Pancreas (tissue), 10 donors: ENCODE data around the gene UBR4. TPM values are rescaled to one million over a fixed set of nuclear protein-coding genes. Genes with fewer than 3 reads are reported as not detected.
"Not testable (repeated sequence)": the region's sequence is repeated elsewhere in the genome, so short reads cannot be mapped to it uniquely, and the experiment has no call there.

Source experiments
- ATAC-seq, 4 donors: fragments of 200-7000 bp; cut with Tn5 transposase; one replicate each; pipeline versions ENCODE4 v1.8.0 to v1.9.1; 2020; ENCODE audit warnings: mild to moderate bottlenecking in 4 of 4, moderate library complexity in 4 of 4
- DNase-seq, 6 donors: peaks; one replicate each; pipeline ENCODE4 v3.0.0-alpha.2; 2020
- FAIRE-seq: peaks from 2 replicates; lab custom pipeline; 2012; peaks lifted over from hg19 to GRCh38; lab: Jason Lieb, UNC
- H3K27ac ChIP-seq, 4 donors: fragments of 200-600 bp; sonication (generic); 1 replicate in 3 of 4; 2 replicates in 1 of 4; pipeline versions ENCODE4 v1.5.0 to v1.8.0; 2020
- H3K27me3 ChIP-seq, 4 donors: fragments of 200-600 bp; one replicate each; pipeline ENCODE4 v1.8.0; 2021
- H3K36me3 ChIP-seq, 3 donors: fragments of 200-600 bp; sonication (generic) in 1 of 3; one replicate each; pipeline versions ENCODE4 v1.5.0 to v1.8.0; 2020 to 2021
- H3K4me1 ChIP-seq, 3 donors: fragments of 200-600 bp; one replicate each; pipeline ENCODE4 v1.8.0; 2021
- H3K4me3 ChIP-seq, 4 donors: fragments of 200-600 bp; sonication (generic) in 2 of 4; one replicate each; pipeline versions ENCODE4 v1.5.0 to v1.8.0; 2020 to 2021
- H3K9me3 ChIP-seq, 4 donors: fragments of 200-600 bp; one replicate each; pipeline ENCODE4 v1.8.0; 2021
- CTCF ChIP-seq, 4 donors: fragments of 200-600 bp; sonication (generic) in 3 of 4; IDR thresholded peaks; one replicate each; pipeline versions ENCODE4 v1.5.0 to v1.8.0; 2021; ENCODE audit warnings: antibody characterized with exemption in 4 of 4
- WGBS, 2 donors: extraction: QIAGEN DNeasy Blood & Tissue Kit; methylation state at CpG; one replicate each; pipeline ENCODE4 v1.1.7; 2013; 5-methylcytosine and 5-hydroxymethylcytosine counted together
- intact Hi-C, 3 donors: fragments of 100-400 bp; cut with DNase I; formaldehyde crosslinking; loops; one replicate each; pipeline versions ENCODE4 v1.11.1 to v1.14.2; 2022
- polyA plus RNA-seq, 2 donors: library from polyadenylated mRNA; stranded (reverse); fragments of 200-250 nt; gene quantifications; one replicate each; pipeline ENCODE4 v1.2.3, GENCODE V29; 2013
- total RNA-seq, 6 donors: library from RNA; stranded (reverse); fragmentation: NEBNext Ultra II Directional in 4 of 6; extraction: Animal tissue kit (Norgen Biotek cat#: 25700) in 4 of 6; gene quantifications; one replicate each; pipeline versions ENCODE4 v1.2.1 to v1.2.4, GENCODE V29; 2021 to 2023
- donor health status: healthy with polysubstance abuse.
- donor health status: DM: no; HTN: no; CAD: no; lungs with moderate emphysema.
- donor health status: DM: no; HTN: no; CAD: no.
- donor health status: control.
- donor health status: control.
- donor health status: Bipolar disorder and iron deficiency.
- donor health status: DM: yes; HTN: yes; CAD: no.
- donor health status: DM: no; HTN: no; CAD: no.
- donor health status: DM: no; HTN: no; CAD: no.
- donor health status: DM: yes; HTN: yes; CAD: no.

UBR4 gene
- total RNA-seq = 10 to 100 TPM; 45.3 to 69.6 (median 62.9) TPM
- 100 to 1,000 TPM in 1 of 2 donors, 10 to 100 TPM in 1; 98.4 to 140 TPM for polyA plus RNA-seq

- Histone ChIP-seq H3K36me3 (no peaks in the 10 kb centered on the region), H3K9me3 (no peaks in the 10 kb centered on the region), H3K27me3 (no peaks in the 10 kb centered on the region), H3K4me3 (peak within 1 kb of the TSS; percentile 87 to 95 (median 90)), H3K27ac (peak within 1 kb of the TSS; percentile 88 to 94 (median 90)), H3K4me1 (peaks cover 23 to 40% (median 23%) of the 10 kb centered on the region in 3 donors)
- no peak for TF ChIP-seq CTCF (IDR thresholded peaks at IDR 0.05)
- peak; percentile 93 to 99 (median 96) for DNase-seq
- no peak for FAIRE-seq
- intact Hi-C loops = no loop called here
- peak; percentile 92 to 97 (median 96) for ATAC-seq
- 0% methylated on average over 76 to 80 of the region's 80 CpGs for WGBS, 2 donors
These were observed at the start of gene UBR4 for GRCh38 chr1:19209990-19210771. Gene UBR4, minus strand, starts transcription at chr1:19210266. Its CDS starts 18 bp downstream, at chr1:19210248.

- Histone ChIP-seq H3K4me1 (peaks cover 0 to 4% (median 2%) of the 10 kb centered on the region in 3 donors), H3K4me3 (no peak overlapping the region), H3K36me3 (peaks cover 0 to 48% (median 12%) of the 10 kb centered on the region in 3 donors), H3K27me3 (no peaks in the 10 kb centered on the region), H3K27ac (no peak overlapping the region), H3K9me3 (no peaks in the 10 kb centered on the region)
- FAIRE-seq (no peak), ATAC-seq (no peak), DNase-seq (no peak)
- 91 to 94% methylated on average over 10 of the region's 10 CpGs for WGBS, 2 donors
- TF ChIP-seq CTCF (IDR thresholded peaks at IDR 0.05) = no peak
- intact Hi-C loops = no loop called here
These were observed 48.3 kb upstream of the UBR4 start for GRCh38 chr1:19258353-19258752.

- Histone ChIP-seq H3K9me3 (no peaks in the 10 kb centered on the region), H3K4me1 (peaks cover 0 to 13% (median 10%) of the 10 kb centered on the region in 3 donors), H3K27ac (no peak overlapping the region), H3K4me3 (no peak overlapping the region), H3K36me3 (peaks cover 0 to 48% (median 12%) of the 10 kb centered on the region in 3 donors), H3K27me3 (no peaks in the 10 kb centered on the region)
- 74 to 82% methylated on average over 15 of the region's 15 CpGs for WGBS, 2 donors
- no peak for FAIRE-seq
- no peak for TF ChIP-seq CTCF (IDR thresholded peaks at IDR 0.05)
- ATAC-seq = no peak
- intact Hi-C loops = no loop called here
- no peak for DNase-seq
These were observed 47.3 kb upstream of the UBR4 start for GRCh38 chr1:19257178-19257914.

GRCh38 chr1:19256301-19256700 is 46.2 kb upstream of the UBR4 start:
- H3K4me3 ChIP-seq, H3K27ac ChIP-seq, ATAC-seq, FAIRE-seq, intact Hi-C loops, DNase-seq, H3K27me3 ChIP-seq, H3K9me3 ChIP-seq: not testable (repeated sequence)
- peaks cover 0 to 13% (median 10%) of the 10 kb centered on the region in 3 donors for H3K4me1 ChIP-seq
- 95% methylated on average over 5 of the region's 5 CpGs for WGBS, 2 donors
- H3K36me3 ChIP-seq = peaks cover 0 to 48% (median 12%) of the 10 kb centered on the region in 3 donors

GRCh38 chr1:19255288-19255687 is 45.2 kb upstream of the UBR4 start:
- TF ChIP-seq CTCF (IDR thresholded peaks at IDR 0.05) = no peak
- no peak for ATAC-seq
- no peak for DNase-seq
- Histone ChIP-seq H3K4me1 (peaks cover 5 to 19% (median 15%) of the 10 kb centered on the region in 3 donors), H3K4me3 (no peak overlapping the region), H3K27me3 (no peaks in the 10 kb centered on the region), H3K36me3 (peaks cover 0 to 41% (median 12%) of the 10 kb centered on the region in 3 donors), H3K9me3 (no peaks in the 10 kb centered on the region), H3K27ac (no peak overlapping the region)
- WGBS, 2 donors = 38 to 85% methylated on average over 4 of the region's 4 CpGs
- FAIRE-seq = no peak
- intact Hi-C loops = no loop called here
